HepG2 (cell line): ENCODE results near the gene CLIP2.

Source experiments
- BHLHE40 ChIP-seq: IDR thresholded peaks from 2 replicates; pipeline ENCODE4 v1.6.1; 2011; ENCODE audit warnings: low read length, improper control_type of control experiment
- CBX5 ChIP-seq: sonication (generic); formaldehyde crosslinking; IDR thresholded peaks from 2 replicates; pipeline ENCODE4 v1.4.0; 2020; ENCODE audit warnings: missing genetic modification reagents, borderline replicate concordance
- GABPA ChIP-seq, 2 experiments: IDR thresholded peaks; 2 replicates each; pipeline ENCODE4 v1.6.1; 2011 to 2016; ENCODE audit warnings: low read depth in 2 of 2, low read length in 1 of 2, missing biosample characterization in 1 of 2, missing genetic modification characterization in 1 of 2
- KDM1A ChIP-seq: IDR thresholded peaks from 2 replicates; pipeline ENCODE4 v1.6.1; 2016; ENCODE audit warnings: missing compliant biosample characterization
- PRPF4 ChIP-seq: fragments of 200-400 bp; formaldehyde crosslinking; IDR thresholded peaks from 2 replicates; pipeline ENCODE4 v1.6.1; 2016; ENCODE audit warnings: low read length, low read depth; ENCODE audit not compliant: poor library complexity, severe bottlenecking
- SMAD9 ChIP-seq: sonication (generic); formaldehyde crosslinking; IDR thresholded peaks from 2 replicates; pipeline ENCODE4 v1.5.1; 2020; ENCODE audit warnings: mild to moderate bottlenecking, missing genetic modification reagents
- ZBTB7A ChIP-seq: sonication (generic); formaldehyde crosslinking; IDR thresholded peaks from 2 replicates; pipeline ENCODE4 v1.8.0; 2022; ENCODE audit warnings: mild to moderate bottlenecking, missing genetic modification reagents
- TF ChIP-seq, protein P1 (sequence below): sonication (generic); formaldehyde crosslinking; IDR thresholded peaks from 2 replicates; pipeline ENCODE4 v1.4.0; 2020; ENCODE audit warnings: mild to moderate bottlenecking, missing genetic modification reagents
- TF ChIP-seq, protein P2 (sequence below): sonication (generic); formaldehyde crosslinking; IDR thresholded peaks from 2 replicates; pipeline ENCODE4 v1.9.0; 2021; ENCODE audit warnings: missing genetic modification reagents, borderline replicate concordance

DNA sequence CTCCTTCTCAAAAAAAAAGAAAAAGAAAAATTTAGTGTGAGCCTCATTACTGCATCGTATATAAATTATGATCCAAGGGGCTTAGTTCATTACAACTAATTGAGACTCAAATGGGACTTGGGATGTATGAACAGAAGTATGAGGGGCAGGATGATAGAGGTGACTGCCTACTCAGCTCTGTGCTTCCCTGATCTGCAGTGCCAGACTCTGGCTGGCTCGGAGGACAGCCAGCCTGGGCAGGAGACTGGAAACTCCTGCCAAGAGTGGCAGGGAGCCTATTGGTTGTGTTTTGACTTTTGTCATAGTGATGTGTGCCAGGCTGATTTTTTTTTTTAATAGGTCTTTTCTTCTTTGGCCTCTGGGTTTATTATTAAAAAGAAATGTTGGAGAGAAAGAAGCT lies 90.7 kb downstream of the CLIP2 start:
- TF ChIP-seq SMAD9 (CRISPR knock-in tag) (no peak), CBX5 (no peak), GABPA (IDR thresholded peaks at IDR 0.05; ENCODE audit: low read depth, low read length) (no peak), GABPA (CRISPR knock-in tag; IDR thresholded peaks at IDR 0.05; ENCODE audit: low read depth) (no peak), ZBTB7A (CRISPR knock-in tag) (no peak), KDM1A (CRISPR knock-in tag) (no peak), PRPF4 (no peak), BHLHE40 (no peak)
- TF ChIP-seq, protein P1, sequence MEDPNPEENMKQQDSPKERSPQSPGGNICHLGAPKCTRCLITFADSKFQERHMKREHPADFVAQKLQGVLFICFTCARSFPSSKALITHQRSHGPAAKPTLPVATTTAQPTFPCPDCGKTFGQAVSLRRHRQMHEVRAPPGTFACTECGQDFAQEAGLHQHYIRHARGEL (CRISPR knock-in tag), result no peak
- TF ChIP-seq, protein P2, sequence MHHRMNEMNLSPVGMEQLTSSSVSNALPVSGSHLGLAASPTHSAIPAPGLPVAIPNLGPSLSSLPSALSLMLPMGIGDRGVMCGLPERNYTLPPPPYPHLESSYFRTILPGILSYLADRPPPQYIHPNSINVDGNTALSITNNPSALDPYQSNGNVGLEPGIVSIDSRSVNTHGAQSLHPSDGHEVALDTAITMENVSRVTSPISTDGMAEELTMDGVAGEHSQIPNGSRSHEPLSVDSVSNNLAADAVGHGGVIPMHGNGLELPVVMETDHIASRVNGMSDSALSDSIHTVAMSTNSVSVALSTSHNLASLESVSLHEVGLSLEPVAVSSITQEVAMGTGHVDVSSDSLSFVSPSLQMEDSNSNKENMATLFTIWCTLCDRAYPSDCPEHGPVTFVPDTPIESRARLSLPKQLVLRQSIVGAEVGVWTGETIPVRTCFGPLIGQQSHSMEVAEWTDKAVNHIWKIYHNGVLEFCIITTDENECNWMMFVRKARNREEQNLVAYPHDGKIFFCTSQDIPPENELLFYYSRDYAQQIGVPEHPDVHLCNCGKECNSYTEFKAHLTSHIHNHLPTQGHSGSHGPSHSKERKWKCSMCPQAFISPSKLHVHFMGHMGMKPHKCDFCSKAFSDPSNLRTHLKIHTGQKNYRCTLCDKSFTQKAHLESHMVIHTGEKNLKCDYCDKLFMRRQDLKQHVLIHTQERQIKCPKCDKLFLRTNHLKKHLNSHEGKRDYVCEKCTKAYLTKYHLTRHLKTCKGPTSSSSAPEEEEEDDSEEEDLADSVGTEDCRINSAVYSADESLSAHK (CRISPR knock-in tag), result no peak
